ENCODE measurements around the gene CACNA1C. TPM values are rescaled to one million over a fixed set of nuclear protein-coding genes. Genes with fewer than 3 reads are reported as not detected.

Gene CACNA1C
- polyA plus RNA-seq, 1 of the 3 experiments (the other 2 are of a cell fraction): 1.5 TPM

DNA sequence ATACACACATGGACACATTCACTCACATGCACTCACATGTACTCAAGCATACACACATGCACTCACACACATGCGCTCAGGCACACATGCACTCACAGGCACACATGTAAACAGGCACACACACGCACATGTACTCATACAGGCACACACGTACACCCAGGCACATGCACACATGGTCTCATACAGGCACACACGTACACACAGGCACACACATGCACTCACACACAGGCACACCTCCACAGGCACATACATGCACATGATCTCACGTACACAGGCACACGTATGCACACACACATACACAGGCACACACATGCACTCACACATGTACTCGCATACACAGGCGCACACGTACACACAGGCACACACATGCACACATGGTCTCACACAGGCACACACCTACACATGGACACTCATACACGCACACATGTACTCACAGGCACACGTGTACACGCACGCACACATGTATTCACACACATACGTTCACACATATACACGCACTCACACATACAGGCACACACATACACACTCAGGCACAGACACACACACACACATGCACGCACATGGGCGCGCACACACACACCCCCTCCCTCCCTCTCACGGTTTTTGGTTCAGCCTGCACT lies 138.9 kb downstream of the CACNA1C start:
- H3F3A ChIP-seq (replicated peaks; ENCODE audit: insufficient read depth): peaks cover 4% of the 10 kb centered on the region
- H3K9me3 ChIP-seq: no peaks in the 10 kb centered on the region
- ChIA-PET CTCF (interaction anchor here (0.7 kb wide), 1 partner anchor 134 kb away, joined by 3 read pairs; no protein-coding TSS in a partner anchor), POLR2A (no interaction called here)
- DNase-seq: no peak
- no peak overlapping the region for H3K4me3 ChIP-seq (ENCODE audit: low read depth in 2 of 2, low read length in 1 of 2)
- TF ChIP-seq RCOR1 (IDR thresholded peaks at IDR 0.05; ENCODE audit: low read length) (no peak), RAD21 (IDR thresholded peaks at IDR 0.05; ENCODE audit: low read length) (no peak), ZBTB33 (IDR thresholded peaks at IDR 0.05; ENCODE audit: borderline replicate concordance, low read depth) (no peak), JUND (IDR thresholded peaks at IDR 0.05) (no peak)
- no peak overlapping the region for H3K27ac ChIP-seq (ENCODE audit: low read depth in 2 of 2, low read length in 1 of 2)
- H2AFZ ChIP-seq (ENCODE audit: low read depth): no peak overlapping the region
- WGBS (ENCODE audit: low lambda C conversion rate): 78% methylated on average over 18 of the region's 19 CpGs
- no peak overlapping the region for H3K9ac ChIP-seq
- no peak overlapping the region for H3K4me2 ChIP-seq
- H3K79me2 ChIP-seq (ENCODE audit: insufficient read depth): no peaks in the 10 kb centered on the region
- no peaks in the 10 kb centered on the region for H4K20me1 ChIP-seq (ENCODE audit: insufficient read depth)
- no peaks in the 10 kb centered on the region for H3K27me3 ChIP-seq (ENCODE audit: insufficient read depth)
- H3K36me3 ChIP-seq (replicated peaks in 1 of 2; ENCODE audit: control insufficient read depth in 1 of 2, insufficient read depth in 2 of 2, low read length in 1 of 2): no peaks in the 10 kb centered on the region
- peaks cover 0 to 13% of the 10 kb centered on the region in 2 experiments; a peak in 1 of 4 replicates for H3K4me1 ChIP-seq (ENCODE audit: control insufficient read depth in 1 of 2, insufficient read depth in 2 of 2, low read depth in 1 of 2, low read length in 1 of 2)
- no peaks in the 10 kb centered on the region for H3K9me2 ChIP-seq

DNA sequence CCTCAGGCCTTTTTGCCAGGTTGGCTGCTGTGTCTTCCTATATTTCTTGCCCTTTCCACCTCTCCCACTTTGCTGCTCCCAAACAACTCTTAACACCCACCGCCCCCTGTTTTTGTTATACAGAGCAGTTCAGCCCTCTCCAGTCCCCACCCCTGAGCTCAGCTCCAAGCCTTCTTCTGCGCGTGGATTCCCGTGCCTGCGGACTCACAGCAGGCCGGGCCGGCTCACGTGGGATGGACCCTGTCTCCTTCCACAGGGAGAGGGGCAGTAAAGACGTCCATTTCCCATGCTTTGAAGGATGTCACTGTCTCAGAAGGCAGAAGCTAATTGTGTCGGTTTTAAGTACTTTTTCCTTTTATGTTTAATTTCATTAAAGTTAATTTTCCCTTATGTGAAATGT lies 139.4 kb downstream of the CACNA1C start:
- Histone ChIP-seq H3K27ac (ENCODE audit: low read depth in 2 of 2, low read length in 1 of 2) (no peak overlapping the region), H3K9ac (no peak overlapping the region), H3K4me3 (ENCODE audit: low read depth in 2 of 2, low read length in 1 of 2) (no peak overlapping the region), H2AFZ (ENCODE audit: low read depth) (no peak overlapping the region), H3K9me2 (no peaks in the 10 kb centered on the region), H3K9me3 (no peaks in the 10 kb centered on the region), H3F3A (replicated peaks; ENCODE audit: insufficient read depth) (peaks cover 4% of the 10 kb centered on the region), H3K27me3 (ENCODE audit: insufficient read depth) (no peaks in the 10 kb centered on the region), H3K79me2 (ENCODE audit: insufficient read depth) (no peaks in the 10 kb centered on the region), H4K20me1 (ENCODE audit: insufficient read depth) (no peaks in the 10 kb centered on the region), H3K4me2 (no peak overlapping the region), H3K4me1 (ENCODE audit: control insufficient read depth in 1 of 2, insufficient read depth in 2 of 2, low read depth in 1 of 2, low read length in 1 of 2) (peaks cover 0 to 14% of the 10 kb centered on the region in 2 experiments; a peak in 1 of 4 replicates), H3K36me3 (replicated peaks in 1 of 2; ENCODE audit: control insufficient read depth in 1 of 2, insufficient read depth in 2 of 2, low read length in 1 of 2) (no peaks in the 10 kb centered on the region)
- 83% methylated on average over 10 of the region's 10 CpGs for WGBS (ENCODE audit: low lambda C conversion rate)
- TF ChIP-seq RAD21 (IDR thresholded peaks at IDR 0.05; ENCODE audit: low read length) (no peak), YY1 (IDR thresholded peaks at IDR 0.05; ENCODE audit: low read depth) (no peak), TCF12 (IDR thresholded peaks at IDR 0.05) (no peak), EP300 (IDR thresholded peaks at IDR 0.05; ENCODE audit: borderline replicate concordance in 1 of 2, low read depth in 1 of 2, low read length in 1 of 2) (no peak), FOXJ3 (CRISPR knock-in tag; IDR thresholded peaks at IDR 0.05) (no peak), MXI1 (IDR thresholded peaks at IDR 0.05; ENCODE audit: low read depth, low read length) (no peak), GABPA (IDR thresholded peaks at IDR 0.05; ENCODE audit: low read depth) (no peak), PBX3 (IDR thresholded peaks at IDR 0.05) (no peak), ZBTB33 (IDR thresholded peaks at IDR 0.05; ENCODE audit: borderline replicate concordance, low read depth) (no peak), RXRA (IDR thresholded peaks at IDR 0.05; ENCODE audit: borderline replicate concordance, low read depth) (no peak), NRF1 (IDR thresholded peaks at IDR 0.05; ENCODE audit: low read depth, low read length) (no peak)
- TF ChIP-seq, protein P1, sequence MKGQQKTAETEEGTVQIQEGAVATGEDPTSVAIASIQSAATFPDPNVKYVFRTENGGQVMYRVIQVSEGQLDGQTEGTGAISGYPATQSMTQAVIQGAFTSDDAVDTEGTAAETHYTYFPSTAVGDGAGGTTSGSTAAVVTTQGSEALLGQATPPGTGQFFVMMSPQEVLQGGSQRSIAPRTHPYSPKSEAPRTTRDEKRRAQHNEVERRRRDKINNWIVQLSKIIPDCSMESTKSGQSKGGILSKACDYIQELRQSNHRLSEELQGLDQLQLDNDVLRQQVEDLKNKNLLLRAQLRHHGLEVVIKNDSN (IDR thresholded peaks at IDR 0.05; ENCODE audit: borderline replicate concordance, low read depth): no peak
- TF ChIP-seq, protein P2, sequence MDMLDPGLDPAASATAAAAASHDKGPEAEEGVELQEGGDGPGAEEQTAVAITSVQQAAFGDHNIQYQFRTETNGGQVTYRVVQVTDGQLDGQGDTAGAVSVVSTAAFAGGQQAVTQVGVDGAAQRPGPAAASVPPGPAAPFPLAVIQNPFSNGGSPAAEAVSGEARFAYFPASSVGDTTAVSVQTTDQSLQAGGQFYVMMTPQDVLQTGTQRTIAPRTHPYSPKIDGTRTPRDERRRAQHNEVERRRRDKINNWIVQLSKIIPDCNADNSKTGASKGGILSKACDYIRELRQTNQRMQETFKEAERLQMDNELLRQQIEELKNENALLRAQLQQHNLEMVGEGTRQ (IDR thresholded peaks at IDR 0.05; ENCODE audit: borderline replicate concordance, low read depth, low read length): no peak
- CTCF ChIA-PET: interaction anchor here (0.7 kb wide), 1 partner anchor 134 kb away, joined by 3 read pairs; no protein-coding TSS in a partner anchor
- DNase-seq: no peak
- POLR2A ChIA-PET: no interaction called here
